Ishikawa (cell line): ENCODE measurements around the gene ARHGAP45.

ENCODE experiments used
- RAD21 ChIP-seq: IDR thresholded peaks from 2 replicates; pipeline ENCODE4 v1.6.1; 2012; ENCODE audit warnings: low read depth
- ZBTB7A ChIP-seq: IDR thresholded peaks from 2 replicates; pipeline ENCODE4 v1.6.1; 2012; ENCODE audit warnings: low read depth

DNA sequence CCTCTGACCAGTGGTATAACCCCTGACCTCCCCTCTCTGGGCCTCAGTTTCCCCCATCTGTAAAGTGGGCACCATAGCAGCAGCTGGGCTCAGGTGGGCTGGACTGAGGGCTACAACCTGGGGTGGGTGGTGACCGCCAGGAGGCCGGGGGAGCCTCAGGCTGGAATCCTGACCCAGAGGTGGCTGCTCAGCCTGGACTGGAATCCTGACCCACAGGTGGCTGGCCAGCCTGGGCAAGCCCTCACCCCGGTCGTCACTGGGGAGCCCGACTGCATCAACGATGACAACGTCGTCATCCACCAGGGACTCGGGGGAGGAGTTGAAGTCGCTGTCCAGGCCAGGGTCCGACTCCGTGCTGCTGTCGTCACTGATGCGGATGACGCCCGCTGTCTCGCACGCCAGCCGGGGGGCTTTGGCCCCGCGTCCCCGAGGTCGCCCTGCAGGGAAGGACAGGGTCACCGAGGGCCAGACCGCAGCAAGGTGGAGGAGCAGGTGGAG lies 47.1 kb downstream of the ARHGAP45 start:
- TF ChIP-seq RAD21 (no peak), ZBTB7A (no peak)
